Stimulated activated naive B cell treated with anti-CD40 and anti-IgM and Interleukin-4, amounts not matched to agents 10 μg/mL and 1 μg/mL and 100 μg/mL, for 72 hours (primary cell): ENCODE data around the gene OCEL1.

ENCODE experiments used
- ATAC-seq, 2 donors: fragments of 150-1000 bp; cut with Tn5 transposase; replicated peaks; 2 replicates each; pipeline ENCODE4 v1.10.0; 2021; ENCODE audit warnings: moderate library complexity in 1 of 2
- DNase-seq: peaks from one replicate; pipeline ENCODE4 v3.0.0; 2021
- H3K27ac Mint-ChIP-seq: one replicate; pipeline ENCODE4 v1.8.0; 2022; ENCODE audit warnings: mild to moderate bottlenecking, mixed read lengths
- H3K27me3 Mint-ChIP-seq, 2 donors: one replicate each; pipeline ENCODE4 v1.8.0; 2022; ENCODE audit warnings: mixed read lengths in 2 of 2
- H3K36me3 Mint-ChIP-seq, 2 donors: one replicate each; pipeline ENCODE4 v1.8.0; 2022; ENCODE audit warnings: mixed read lengths in 2 of 2, mild to moderate bottlenecking in 1 of 2
- H3K4me1 Mint-ChIP-seq, 2 donors: one replicate each; pipeline ENCODE4 v1.8.0; 2022; ENCODE audit warnings: mixed read lengths in 2 of 2, mild to moderate bottlenecking in 1 of 2
- H3K4me3 Mint-ChIP-seq, 2 donors: one replicate each; pipeline ENCODE4 v1.8.0; 2022; ENCODE audit warnings: mild to moderate bottlenecking in 2 of 2, mixed read lengths in 2 of 2, moderate library complexity in 1 of 2
- H3K9me3 Mint-ChIP-seq, 2 donors: one replicate each; pipeline ENCODE4 v1.8.0; 2022; ENCODE audit warnings: mixed read lengths in 2 of 2, mild to moderate bottlenecking in 1 of 2

The OCEL1 gene

GRCh38 chr19:17200408-17201079 is 25.5 kb upstream of the OCEL1 start:
- Mint-ChIP-seq H3K27me3 (no peaks in the 10 kb centered on the region), H3K27ac (peak overlapping the region; percentile 52), H3K4me3 (no peak overlapping the region), H3K36me3 (peaks cover 79 to 92% of the 10 kb centered on the region in 2 donors), H3K9me3 (no peaks in the 10 kb centered on the region), H3K4me1 (peaks cover 14 to 20% of the 10 kb centered on the region in 2 donors)
- ATAC-seq (no peak), DNase-seq (no peak)

- DNase-seq (no peak), ATAC-seq (peak; percentile 29 to 30)
- H3K27ac Mint-ChIP-seq: peak overlapping the region; percentile 81
- H3K27me3 Mint-ChIP-seq: no peaks in the 10 kb centered on the region
- peaks cover 7 to 12% of the 10 kb centered on the region in 2 donors for H3K4me1 Mint-ChIP-seq
- H3K36me3 Mint-ChIP-seq: peaks cover 72 to 82% of the 10 kb centered on the region in 2 donors
- H3K9me3 Mint-ChIP-seq: no peaks in the 10 kb centered on the region
- H3K4me3 Mint-ChIP-seq: no peak overlapping the region
Measured at GRCh38 chr19:17202249-17202648, 23.8 kb upstream of the OCEL1 start.

GRCh38 chr19:17202713-17203112 is 23.3 kb upstream of the OCEL1 start:
- Mint-ChIP-seq H3K4me1 (peaks cover 7% of the 10 kb centered on the region in 2 donors), H3K9me3 (no peaks in the 10 kb centered on the region), H3K4me3 (no peak overlapping the region), H3K27me3 (no peaks in the 10 kb centered on the region), H3K36me3 (peaks cover 68 to 79% of the 10 kb centered on the region in 2 donors), H3K27ac (peak overlapping the region; percentile 39)
- no peak for DNase-seq
- ATAC-seq: no peak

GRCh38 chr19:17205237-17206140 is 20.5 kb upstream of the OCEL1 start:
- peak overlapping the region; percentile 42 for H3K27ac Mint-ChIP-seq
- peaks cover 4 to 5% of the 10 kb centered on the region in 2 donors for H3K9me3 Mint-ChIP-seq
- H3K4me3 Mint-ChIP-seq: no peak overlapping the region
- H3K27me3 Mint-ChIP-seq: no peaks in the 10 kb centered on the region
- H3K4me1 Mint-ChIP-seq: peaks cover 22% of the 10 kb centered on the region in 2 donors
- peaks cover 64 to 74% of the 10 kb centered on the region in 2 donors for H3K36me3 Mint-ChIP-seq
- peak; percentile 72 to 78 for ATAC-seq
- no peak for DNase-seq

- H3K27me3 Mint-ChIP-seq: no peaks in the 10 kb centered on the region
- H3K27ac Mint-ChIP-seq: no peak overlapping the region
- H3K4me1 Mint-ChIP-seq: peaks cover 22% of the 10 kb centered on the region in 2 donors
- no peak for ATAC-seq
- peaks cover 4 to 5% of the 10 kb centered on the region in 2 donors for H3K9me3 Mint-ChIP-seq
- no peak for DNase-seq
- H3K4me3 Mint-ChIP-seq: no peak overlapping the region
- peaks cover 59 to 66% of the 10 kb centered on the region in 2 donors for H3K36me3 Mint-ChIP-seq
Measured at GRCh38 chr19:17206736-17207581, 19.1 kb upstream of the OCEL1 start.

GRCh38 chr19:17209126-17210036 is 16.6 kb upstream of the OCEL1 start:
- H3K27ac Mint-ChIP-seq: peak overlapping the region; percentile 57
- peak overlapping the region in 1 of 2 donors; percentile 55 for H3K4me3 Mint-ChIP-seq
- H3K9me3 Mint-ChIP-seq: peaks cover 4 to 5% of the 10 kb centered on the region in 2 donors
- ATAC-seq: peak; percentile 40 to 43
- peaks cover 19 to 22% of the 10 kb centered on the region in 2 donors for H3K4me1 Mint-ChIP-seq
- peak; percentile 33 for DNase-seq
- H3K36me3 Mint-ChIP-seq: peaks cover 40 to 60% of the 10 kb centered on the region in 2 donors
- no peaks in the 10 kb centered on the region for H3K27me3 Mint-ChIP-seq

- H3K4me3 Mint-ChIP-seq: peak overlapping the region in 1 of 2 donors; percentile 22
- H3K27ac Mint-ChIP-seq: peak overlapping the region; percentile 71
- peaks cover 23 to 28% of the 10 kb centered on the region in 2 donors for H3K4me1 Mint-ChIP-seq
- peak; percentile 11 to 31 for ATAC-seq
- DNase-seq: no peak
- H3K27me3 Mint-ChIP-seq: no peaks in the 10 kb centered on the region
- peaks cover 35 to 52% of the 10 kb centered on the region in 2 donors for H3K36me3 Mint-ChIP-seq
- peaks cover 4 to 5% of the 10 kb centered on the region in 2 donors for H3K9me3 Mint-ChIP-seq
Measured at GRCh38 chr19:17210296-17210695, 15.7 kb upstream of the OCEL1 start.

- Mint-ChIP-seq H3K9me3 (peaks cover 4 to 5% of the 10 kb centered on the region in 2 donors), H3K36me3 (peaks cover 36 to 55% of the 10 kb centered on the region in 2 donors), H3K4me1 (peaks cover 23 to 41% of the 10 kb centered on the region in 2 donors), H3K27ac (no peak overlapping the region), H3K27me3 (no peaks in the 10 kb centered on the region), H3K4me3 (no peak overlapping the region)
- no peak for ATAC-seq
- no peak for DNase-seq
Measured at GRCh38 chr19:17211547-17212446, 14.2 kb upstream of the OCEL1 start.

GRCh38 chr19:17213334-17213733 is 12.7 kb upstream of the OCEL1 start:
- Mint-ChIP-seq H3K27me3 (no peaks in the 10 kb centered on the region), H3K4me3 (peak overlapping the region in 1 of 2 donors; percentile 6), H3K27ac (peak overlapping the region; percentile 5), H3K4me1 (peaks cover 24 to 50% of the 10 kb centered on the region in 2 donors), H3K9me3 (peaks cover 4 to 5% of the 10 kb centered on the region in 2 donors), H3K36me3 (peaks cover 43 to 64% of the 10 kb centered on the region in 2 donors)
- ATAC-seq (no peak), DNase-seq (no peak)

GRCh38 chr19:17214508-17215126 is 11.4 kb upstream of the OCEL1 start:
- Mint-ChIP-seq H3K9me3 (peaks cover 0 to 4% of the 10 kb centered on the region in 2 donors), H3K27me3 (no peaks in the 10 kb centered on the region), H3K27ac (peak overlapping the region; percentile 94), H3K36me3 (peaks cover 39 to 60% of the 10 kb centered on the region in 2 donors), H3K4me1 (peaks cover 17 to 40% of the 10 kb centered on the region in 2 donors), H3K4me3 (peak overlapping the region; percentile 86 to 90)
- no peak for ATAC-seq
- no peak for DNase-seq

- no peaks in the 10 kb centered on the region for H3K27me3 Mint-ChIP-seq
- H3K27ac Mint-ChIP-seq: peak within 1 kb of the TSS; percentile 94
- peaks cover 12 to 32% of the 10 kb centered on the region in 2 donors for H3K4me1 Mint-ChIP-seq
- H3K4me3 Mint-ChIP-seq: peak within 1 kb of the TSS; percentile 86 to 90
- H3K9me3 Mint-ChIP-seq: peaks cover 0 to 2% of the 10 kb centered on the region in 2 donors
- peak; percentile 94 to 98 for ATAC-seq
- H3K36me3 Mint-ChIP-seq: peaks cover 36 to 59% of the 10 kb centered on the region in 2 donors
- peak; percentile 83 for DNase-seq
Measured at GRCh38 chr19:17215127-17215971, 10.7 kb upstream of the OCEL1 start, which contains the start of gene USE1. Gene USE1, plus strand, starts transcription at chr19:17215357. Its CDS starts 49 bp downstream, at chr19:17215406.
